Activated CD8-positive, alpha-beta memory T cell treated with anti-CD3 and anti-CD28 coated beads, Interleukin-2, amount 50 U/mL, for 24 hours (primary cell): ENCODE results near the gene BEND3.
"Not testable (repeated sequence)": the region's sequence is repeated elsewhere in the genome, so short reads cannot be mapped to it uniquely, and the experiment has no call there.

ENCODE experiments used
- DNase-seq: peaks from one replicate; pipeline ENCODE4 v3.0.0-alpha.2; 2020; ENCODE audit errors: extremely low read depth

The BEND3 gene

DNA sequence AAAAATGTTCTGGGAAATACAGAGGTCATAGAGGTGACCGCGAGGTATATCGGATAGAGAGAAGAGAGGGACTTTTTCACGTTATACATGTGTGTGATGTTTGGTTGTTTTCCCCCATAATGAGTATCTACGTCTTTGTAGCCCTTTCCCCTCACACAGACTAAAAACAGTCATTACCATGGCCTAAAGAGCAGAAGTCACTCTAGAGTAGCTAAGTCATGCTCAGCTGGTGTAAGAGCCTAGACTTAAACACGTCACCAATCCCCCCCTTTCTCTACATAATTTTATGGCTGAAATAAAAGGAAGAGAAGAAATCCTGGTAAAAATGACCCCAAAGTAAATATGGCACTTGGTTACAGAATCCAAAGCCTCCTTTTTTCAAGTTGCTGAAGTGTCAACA is 6.0 kb upstream of the BEND3 start:
- no peak for DNase-seq

GRCh38 chr6:107120404-107120803 is 5.1 kb upstream of the BEND3 start:
- no peak for DNase-seq

- no peak for DNase-seq
Measured at GRCh38 chr6:107118976-107119375, 3.7 kb upstream of the BEND3 start.

DNA sequence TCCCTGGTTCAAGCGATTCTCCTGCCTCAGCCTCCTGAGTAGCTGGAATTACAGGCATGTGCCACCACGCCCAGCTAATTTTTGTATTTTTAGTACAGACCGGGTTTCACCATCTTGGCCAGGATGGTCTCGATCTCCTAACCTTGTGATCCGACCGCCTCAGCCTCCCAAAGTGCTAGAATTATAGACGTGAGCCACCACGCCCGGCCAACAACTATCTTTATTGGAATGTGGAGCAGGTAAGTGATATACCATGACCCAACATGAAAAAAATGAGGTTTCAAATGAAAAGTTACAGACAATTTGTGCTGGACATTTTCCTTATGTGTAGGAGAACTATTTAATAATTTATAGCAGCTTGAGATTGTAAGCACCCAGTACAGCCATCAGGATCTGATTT is 3.2 kb upstream of the BEND3 start:
- not testable (repeated sequence) for DNase-seq

GRCh38 chr6:107116931-107117330 is 1.6 kb upstream of the BEND3 start:
- no peak for DNase-seq

- DNase-seq: no peak
Measured at GRCh38 chr6:107116328-107116892, 1.1 kb upstream of the BEND3 start.

- no peak for DNase-seq
Measured at GRCh38 chr6:107115695-107116327, 496 bp upstream of the BEND3 start.

DNA sequence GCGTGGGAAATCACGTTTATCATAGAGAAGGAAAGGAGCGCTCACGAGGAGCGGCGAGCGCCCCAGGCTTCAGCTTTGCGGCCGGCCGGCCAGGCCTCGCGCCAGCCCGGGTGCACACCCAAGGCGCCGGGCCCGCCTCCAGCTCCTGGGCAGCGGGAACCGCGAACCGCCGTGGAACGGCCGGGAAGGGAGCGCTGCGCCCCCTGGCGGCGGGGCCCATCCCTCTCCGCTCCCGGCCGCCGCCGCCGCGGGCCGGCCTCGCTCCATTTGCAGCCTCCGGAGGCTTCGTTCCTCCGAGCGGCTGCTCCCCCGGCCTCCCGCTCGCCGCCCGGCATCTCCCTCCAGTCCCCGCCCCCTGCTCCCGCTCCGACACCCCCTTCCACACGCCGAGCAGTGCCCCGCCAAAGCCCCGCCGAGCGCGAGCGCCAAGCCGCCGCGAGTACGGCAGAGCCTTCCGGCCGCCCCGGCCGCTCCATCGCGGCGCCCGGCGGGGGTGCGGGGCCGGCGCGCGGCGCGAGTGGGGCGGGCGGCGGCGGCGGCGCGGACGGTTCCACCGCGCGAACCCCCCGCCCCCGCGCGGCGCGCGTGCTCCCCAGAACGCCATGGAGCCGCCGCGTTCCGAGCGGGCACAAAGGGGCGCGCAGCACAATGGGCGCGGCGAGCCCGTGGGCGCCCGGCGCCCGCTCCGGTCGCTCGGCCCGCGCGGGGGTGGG is 946 bp downstream of the BEND3 start:
- DNase-seq: no peak

DNA sequence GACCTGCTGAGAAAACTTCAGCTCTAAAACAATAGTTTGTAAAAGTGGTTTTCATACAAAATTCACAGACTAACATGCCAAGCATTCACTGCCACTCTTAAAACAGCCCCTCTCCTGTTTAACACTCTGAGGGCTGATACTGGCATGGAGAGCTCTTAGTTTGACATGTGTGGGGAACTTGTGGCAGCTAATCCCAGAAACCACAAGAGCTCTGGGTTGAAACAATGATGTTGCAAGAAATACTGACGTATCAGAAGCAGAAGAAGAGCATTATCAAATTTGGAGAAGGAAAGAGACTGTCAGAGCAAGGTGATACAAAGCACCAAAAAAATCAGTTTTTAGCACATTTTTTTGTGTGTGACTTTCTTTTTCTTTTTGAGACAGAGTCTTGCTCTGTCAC is 5.1 kb downstream of the BEND3 start:
- DNase-seq: no peak

DNA sequence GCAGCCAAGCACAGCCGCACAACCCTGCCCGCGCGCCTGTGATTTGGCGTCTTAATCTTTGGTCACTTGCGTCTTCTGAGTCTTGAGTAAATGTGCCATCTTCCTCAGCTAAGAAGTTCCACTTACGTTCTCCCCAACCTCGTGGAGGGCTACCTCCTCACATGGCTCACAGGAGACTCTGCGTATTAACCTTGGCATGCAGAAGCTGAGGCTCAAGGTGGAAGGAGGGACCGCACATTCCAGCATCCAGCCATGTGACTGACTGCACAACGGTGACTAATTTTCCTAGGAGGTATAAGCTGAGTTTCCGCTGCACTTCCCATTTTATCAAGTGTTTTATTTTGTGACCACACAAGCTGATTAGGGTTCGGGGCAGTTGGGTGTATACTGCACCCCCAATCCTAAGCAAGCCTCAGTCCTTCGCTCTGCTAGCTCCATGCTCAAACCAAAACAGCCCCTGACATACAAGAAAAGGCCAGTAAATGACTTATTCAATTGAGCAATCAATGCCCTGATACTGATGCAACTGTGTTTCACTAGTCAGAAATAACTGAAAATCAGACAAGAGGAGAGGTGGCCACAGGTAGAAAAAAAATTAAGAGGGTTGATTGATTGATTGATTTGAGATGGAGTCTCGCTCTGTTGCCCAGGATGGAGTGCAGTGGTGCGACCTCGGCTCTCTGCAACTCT is 7.0 kb downstream of the BEND3 start:
- DNase-seq: no peak

DNA sequence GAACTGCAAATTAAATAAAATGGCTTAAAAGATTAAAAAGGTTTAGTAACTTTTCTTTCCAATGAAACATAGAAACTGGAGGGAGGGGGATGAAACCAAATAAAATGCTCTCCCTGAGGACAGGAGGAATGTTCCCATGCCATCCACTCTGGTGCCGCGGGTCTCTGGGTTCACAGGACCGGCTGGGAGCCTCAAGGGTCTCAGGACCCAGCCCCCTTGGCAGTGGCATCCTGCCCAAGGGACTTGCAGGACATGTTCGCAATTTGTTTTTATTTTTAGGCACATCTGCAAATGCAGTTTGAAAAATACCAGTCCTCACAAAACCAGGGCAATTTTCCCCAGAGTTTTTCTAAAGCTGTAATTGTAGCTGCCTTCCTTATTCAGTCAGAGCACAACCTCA is 7.5 kb downstream of the BEND3 start:
- no peak for DNase-seq

- DNase-seq: no peak
Measured at GRCh38 chr6:107106165-107106564, 9.2 kb downstream of the BEND3 start.

GRCh38 chr6:107105511-107106116 is 9.7 kb downstream of the BEND3 start:
- no peak for DNase-seq

DNA sequence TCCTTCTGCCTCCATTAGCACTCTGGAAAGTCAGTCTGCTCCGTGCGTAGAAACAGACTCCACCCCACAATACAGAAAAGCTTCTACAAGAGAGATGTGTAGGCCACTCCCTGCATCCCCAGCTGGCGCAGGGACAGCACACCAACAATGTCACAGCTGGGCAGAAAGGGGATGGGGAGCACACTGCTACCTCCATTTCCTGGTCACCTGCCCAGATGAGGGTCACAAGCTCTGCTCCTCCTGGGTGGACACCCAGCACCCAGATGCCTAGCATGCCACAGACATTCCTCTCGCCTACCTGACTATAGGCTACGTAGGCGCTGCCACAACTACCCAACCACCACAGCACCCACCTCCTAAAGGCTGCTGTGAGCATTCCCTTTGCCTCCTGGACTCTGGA is 12.2 kb downstream of the BEND3 start:
- no peak for DNase-seq

GRCh38 chr6:107102414-107102805 is 12.9 kb downstream of the BEND3 start:
- no peak for DNase-seq

- no peak for DNase-seq
Measured at GRCh38 chr6:107101686-107102413, 13.5 kb downstream of the BEND3 start.

DNA sequence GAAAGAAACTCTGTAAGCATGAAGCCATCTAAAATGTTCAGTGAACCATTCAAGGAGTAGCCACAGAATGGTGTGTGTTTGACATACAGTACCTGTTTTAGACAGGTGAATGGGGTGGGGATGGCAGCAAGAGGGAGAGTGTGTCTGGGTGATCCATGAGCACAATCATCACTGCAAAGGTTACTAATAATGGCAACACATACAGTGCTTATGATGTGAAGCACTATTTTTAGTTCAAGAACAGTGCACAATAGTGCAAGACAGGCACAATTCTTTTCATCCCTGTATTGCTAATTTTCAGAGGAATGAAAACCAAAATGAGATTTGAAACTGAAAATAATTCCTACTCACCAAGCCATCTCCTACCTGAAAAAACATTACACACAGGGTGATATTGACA is 14.1 kb downstream of the BEND3 start:
- no peak for DNase-seq

DNA sequence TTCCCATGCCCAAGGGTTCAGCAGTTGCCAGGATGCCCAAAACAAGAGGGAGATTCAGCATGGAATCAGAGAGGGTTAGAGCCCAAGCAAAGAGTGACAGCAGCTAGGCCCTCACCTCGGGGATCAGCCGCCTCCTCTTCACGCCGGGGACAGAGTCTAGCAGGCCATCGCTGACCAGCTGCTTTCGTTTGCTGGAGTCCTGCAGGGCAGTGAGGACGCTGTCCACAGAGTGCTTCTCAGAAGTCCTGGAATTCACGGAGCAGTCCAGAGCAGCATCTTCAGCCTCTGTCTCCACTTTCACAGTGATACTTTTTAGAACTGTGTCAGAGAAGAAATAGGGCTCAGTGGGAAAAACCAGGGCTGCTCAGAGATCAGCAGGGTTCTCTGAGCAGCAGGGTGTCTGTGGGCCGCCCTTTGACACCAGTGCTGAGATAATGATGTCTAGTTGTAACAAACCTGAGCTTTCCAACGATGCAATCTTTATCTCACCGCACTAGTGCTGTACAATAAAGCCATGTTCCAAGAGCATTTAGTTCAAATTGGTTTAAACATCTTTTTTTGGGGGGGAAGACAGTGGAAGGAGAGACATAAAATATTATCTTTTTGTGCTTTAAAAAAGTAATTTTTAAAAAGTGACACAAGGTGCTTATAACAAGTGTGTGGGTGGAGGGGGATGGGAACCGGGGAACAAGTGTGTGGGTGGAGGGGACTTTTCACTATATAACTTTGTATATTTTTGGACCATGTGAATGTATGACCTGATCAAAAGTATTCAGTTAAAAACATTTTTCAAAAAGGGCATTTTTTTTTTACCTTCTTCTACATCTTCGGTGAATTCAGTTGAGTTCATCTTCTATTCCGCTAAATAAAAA is 16.6 kb downstream of the BEND3 start:
- no peak for DNase-seq

DNA sequence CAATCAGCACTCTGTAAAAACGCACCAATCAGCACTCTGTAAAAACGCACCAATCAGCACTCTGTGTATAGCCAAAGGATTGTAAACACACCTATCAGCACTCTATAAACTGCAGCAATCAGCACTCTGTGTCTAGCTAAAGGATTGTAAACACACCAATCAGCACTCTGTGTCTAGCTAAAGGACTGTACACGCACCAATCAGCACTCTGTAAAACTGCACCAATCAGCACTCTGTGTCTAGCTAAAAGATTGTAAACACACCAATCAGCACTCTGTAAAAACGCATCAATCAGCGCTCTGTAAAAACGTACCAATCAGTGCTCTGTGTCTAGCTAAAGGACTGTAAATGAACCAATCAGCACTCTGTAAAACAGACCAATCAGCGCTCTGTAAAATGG is 30.9 kb downstream of the BEND3 start:
- not testable (repeated sequence) for DNase-seq

GRCh38 chr6:107083921-107084320 is 31.4 kb downstream of the BEND3 start:
- no peak for DNase-seq
